Neutrophil (primary cell): ENCODE data around the gene WNT7B.

Experiments used
- H3K27ac ChIP-seq: fragments of 200-600 bp; sonication (generic); 2 replicates; pipeline ENCODE4 v1.5.1; 2016; ENCODE audit warnings: mild to moderate bottlenecking, moderate library complexity
- H3K27me3 ChIP-seq: fragments of 200-600 bp; sonication (generic); 2 replicates; pipeline ENCODE4 v1.6.0; 2016; ENCODE audit warnings: mild to moderate bottlenecking
- H3K36me3 ChIP-seq: fragments of 200-600 bp; sonication (generic); 2 replicates; pipeline ENCODE4 v1.5.1; 2017
- H3K4me1 ChIP-seq, 2 experiments: fragments of 200-600 bp in 1 of 2; sonication (generic) in 1 of 2; 1 replicate in 1 of 2; 2 replicates in 1 of 2; pipeline versions ENCODE4 v1.5.1 to v1.6.1; 2013 to 2016; ENCODE audit warnings: low read depth in 1 of 2, low read length in 1 of 2, mild to moderate bottlenecking in 1 of 2, moderate library complexity in 1 of 2; ENCODE audit not compliant: control insufficient read depth in 1 of 2, insufficient read depth in 1 of 2
- H3K4me3 ChIP-seq, 2 experiments: fragments of 200-600 bp in 1 of 2; sonication (generic) in 1 of 2; 1 replicate in 1 of 2; 2 replicates in 1 of 2; pipeline ENCODE4 v1.5.1; 2013 to 2016; ENCODE audit warnings: low read depth in 1 of 2, low read length in 1 of 2, mild to moderate bottlenecking in 1 of 2, moderate library complexity in 1 of 2
- H3K9me3 ChIP-seq: fragments of 200-600 bp; sonication (generic); 2 replicates; pipeline ENCODE4 v1.5.1; 2016
- CTCF ChIP-seq: fragments of 200-600 bp; sonication (generic); IDR thresholded peaks from 2 replicates; pipeline ENCODE4 v1.5.1; 2016; ENCODE audit warnings: antibody characterized with exemption

The WNT7B gene

GRCh38 chr22:46010207-46010867, 33.4 kb upstream of the WNT7B start:
- no peak for TF ChIP-seq CTCF
- Histone ChIP-seq H3K27ac (peak overlapping the region; percentile 89), H3K36me3 (no peaks in the 10 kb centered on the region), H3K27me3 (no peaks in the 10 kb centered on the region), H3K9me3 (no peaks in the 10 kb centered on the region), H3K4me3 (no peak overlapping the region), H3K4me1 (peaks cover 73 to 77% of the 10 kb centered on the region in 2 experiments)

- no peak for TF ChIP-seq CTCF
- Histone ChIP-seq H3K27ac (peak overlapping the region; percentile 89), H3K9me3 (no peaks in the 10 kb centered on the region), H3K36me3 (no peaks in the 10 kb centered on the region), H3K27me3 (no peaks in the 10 kb centered on the region), H3K4me1 (peaks cover 68 to 71% of the 10 kb centered on the region in 2 experiments), H3K4me3 (no peak overlapping the region)
These were observed 32.8 kb upstream of the WNT7B start for GRCh38 chr22:46009730-46010129.

GRCh38 chr22:46008836-46009596, 32.1 kb upstream of the WNT7B start:
- Histone ChIP-seq H3K4me1 (peaks cover 61 to 65% of the 10 kb centered on the region in 2 experiments), H3K36me3 (no peaks in the 10 kb centered on the region), H3K4me3 (no peak overlapping the region), H3K27ac (peak overlapping the region; percentile 89), H3K27me3 (no peaks in the 10 kb centered on the region), H3K9me3 (no peaks in the 10 kb centered on the region)
- TF ChIP-seq CTCF, result no peak

GRCh38 chr22:46008291-46008690, 31.3 kb upstream of the WNT7B start:
- peaks cover 59 to 61% of the 10 kb centered on the region in 2 experiments for H3K4me1 ChIP-seq
- H3K36me3 ChIP-seq, result no peaks in the 10 kb centered on the region
- no peak for TF ChIP-seq CTCF

GRCh38 chr22:46007848-46008261, 30.9 kb upstream of the WNT7B start:
- Histone ChIP-seq H3K9me3 (no peaks in the 10 kb centered on the region), H3K36me3 (no peaks in the 10 kb centered on the region), H3K27me3 (no peaks in the 10 kb centered on the region), H3K4me1 (peaks cover 54 to 57% of the 10 kb centered on the region in 2 experiments), H3K27ac (peak overlapping the region; percentile 81), H3K4me3 (no peak overlapping the region)
- TF ChIP-seq CTCF, result no peak

More at GRCh38 chr22:46008291-46008690, 31.3 kb upstream of the WNT7B start:
- Histone ChIP-seq H3K9me3 (no peaks in the 10 kb centered on the region), H3K27me3 (no peaks in the 10 kb centered on the region), H3K4me3 (no peak overlapping the region), H3K27ac (peak overlapping the region; percentile 81)
